Muscle of back (tissue), 11 donors: Measurements from ENCODE around the gene UNC5B. TPM values are rescaled to one million over a fixed set of nuclear protein-coding genes. Genes with fewer than 3 reads are reported as not detected.

Source experiments
- DNase-seq, 3 donors: peaks; one replicate each; pipeline versions ENCODE4 v3.0.0 to v3.0.0-alpha.2; 2013
- polyA plus RNA-seq, 10 donors: library from polyadenylated mRNA; unstranded; fragments of 120-200 nt; gene quantifications; one replicate each; pipeline ENCODE4 v1.2.1, GENCODE V29; 2013; ENCODE audit not compliant: insufficient read length in 10 of 10

UNC5B gene
- polyA plus RNA-seq, 10 donors, result 8.1 to 17.1 (median 10.4) TPM

DNA sequence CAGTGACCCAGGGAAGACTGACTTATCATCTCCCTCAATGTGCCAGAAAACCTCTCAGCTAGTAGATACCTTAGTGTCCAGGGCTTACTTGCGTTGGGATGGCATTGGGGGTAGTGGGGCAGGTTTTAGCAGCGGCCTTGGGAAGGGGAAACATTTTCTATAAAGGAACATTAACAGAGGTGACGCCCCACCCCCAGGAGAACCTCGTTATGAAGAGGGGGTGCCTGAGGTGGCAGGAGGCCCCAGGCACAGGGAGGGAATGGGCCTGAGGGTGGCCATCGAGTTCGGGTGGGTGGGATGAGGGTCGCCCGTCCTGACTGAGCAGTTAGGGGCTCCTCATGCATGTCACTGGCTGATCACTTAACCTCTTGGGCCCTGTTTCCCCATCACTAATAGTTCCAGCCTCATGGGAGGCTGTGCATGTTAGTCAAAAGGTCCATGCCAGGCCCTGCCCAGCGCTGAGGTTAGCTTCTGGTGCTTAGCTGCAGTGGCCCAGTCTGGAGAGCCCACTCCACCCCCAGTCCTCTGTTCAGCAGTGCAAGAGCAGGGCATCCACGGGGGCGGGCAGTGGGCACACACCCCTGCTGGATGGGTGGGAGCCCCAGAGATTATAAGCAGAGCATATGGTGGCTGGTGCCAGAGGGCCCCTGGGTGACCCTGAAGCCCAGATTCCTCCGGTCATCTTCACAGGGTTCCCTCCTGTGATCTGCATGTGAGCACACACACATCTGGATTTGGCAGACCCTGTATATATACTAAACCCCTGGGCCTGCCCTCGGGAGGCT, 27.0 kb downstream of the UNC5B start:
- DNase-seq, result no peak

DNA sequence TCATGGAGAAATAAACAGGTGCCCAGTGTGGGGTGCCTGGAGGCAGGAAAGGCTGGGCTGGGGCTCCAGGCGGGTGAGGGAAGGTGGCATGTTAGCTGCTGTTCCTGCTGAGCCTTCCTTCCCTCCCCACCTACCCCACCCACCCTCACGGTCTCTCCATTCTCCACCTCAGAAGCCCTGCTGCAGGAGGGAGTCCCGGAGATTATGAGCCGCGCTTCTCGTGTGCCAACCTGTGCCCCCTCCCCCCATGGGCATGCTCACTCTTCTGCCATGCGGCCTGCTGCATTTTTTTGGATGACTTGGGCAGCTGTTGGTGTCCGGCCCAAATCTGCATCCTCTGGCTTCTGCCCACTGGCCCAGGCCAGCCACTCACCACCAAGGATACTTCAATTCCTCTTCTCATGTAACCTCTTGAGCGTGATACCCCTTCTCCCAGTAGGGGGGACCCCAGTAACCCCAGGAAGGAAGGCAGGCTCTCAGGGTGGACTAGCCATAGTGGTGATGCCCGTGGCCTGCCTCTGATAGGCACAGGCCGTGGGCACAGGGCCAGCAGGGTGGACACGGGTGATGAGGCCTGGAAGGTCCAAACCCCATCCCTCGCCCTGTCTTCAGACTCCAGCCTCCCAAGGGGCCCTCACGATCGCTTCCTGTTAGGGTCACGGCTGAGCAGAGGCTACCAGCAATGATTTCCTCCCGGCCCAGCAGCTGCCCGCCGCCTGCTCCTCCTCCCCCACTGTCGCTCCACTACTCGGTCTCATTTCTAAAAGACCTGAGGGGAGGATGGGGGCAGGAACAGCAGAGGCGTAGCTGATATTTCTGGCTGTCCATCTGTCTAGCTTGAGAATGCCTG, 27.8 kb downstream of the UNC5B start:
- peak in 1 of 3 donors; percentile 65 for DNase-seq

GRCh38 chr10:71241114-71241829, 28.9 kb downstream of the UNC5B start:
- peak in 1 of 3 donors; percentile 63 for DNase-seq

GRCh38 chr10:71241830-71242621, 29.7 kb downstream of the UNC5B start:
- no peak for DNase-seq

DNA sequence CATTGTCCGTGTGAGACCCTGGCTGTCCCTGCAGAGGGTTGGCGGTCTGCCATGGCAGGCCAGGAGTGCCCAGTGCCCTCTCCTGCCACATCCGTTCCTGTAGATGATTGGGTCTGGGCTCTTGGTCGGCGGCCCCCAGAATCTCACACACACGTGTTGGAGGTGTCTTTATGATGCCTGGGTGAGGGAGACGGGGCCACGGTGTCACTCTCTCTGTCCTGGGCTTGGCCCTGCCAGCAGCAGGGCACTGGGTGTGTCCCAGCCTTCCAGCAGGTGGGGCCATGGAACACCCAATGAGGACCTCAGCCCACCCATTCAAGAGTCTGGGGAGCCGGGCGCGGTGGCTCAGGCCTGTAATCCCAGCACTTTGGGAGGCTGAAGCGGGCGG, 30.2 kb downstream of the UNC5B start:
- DNase-seq, result no peak

DNA sequence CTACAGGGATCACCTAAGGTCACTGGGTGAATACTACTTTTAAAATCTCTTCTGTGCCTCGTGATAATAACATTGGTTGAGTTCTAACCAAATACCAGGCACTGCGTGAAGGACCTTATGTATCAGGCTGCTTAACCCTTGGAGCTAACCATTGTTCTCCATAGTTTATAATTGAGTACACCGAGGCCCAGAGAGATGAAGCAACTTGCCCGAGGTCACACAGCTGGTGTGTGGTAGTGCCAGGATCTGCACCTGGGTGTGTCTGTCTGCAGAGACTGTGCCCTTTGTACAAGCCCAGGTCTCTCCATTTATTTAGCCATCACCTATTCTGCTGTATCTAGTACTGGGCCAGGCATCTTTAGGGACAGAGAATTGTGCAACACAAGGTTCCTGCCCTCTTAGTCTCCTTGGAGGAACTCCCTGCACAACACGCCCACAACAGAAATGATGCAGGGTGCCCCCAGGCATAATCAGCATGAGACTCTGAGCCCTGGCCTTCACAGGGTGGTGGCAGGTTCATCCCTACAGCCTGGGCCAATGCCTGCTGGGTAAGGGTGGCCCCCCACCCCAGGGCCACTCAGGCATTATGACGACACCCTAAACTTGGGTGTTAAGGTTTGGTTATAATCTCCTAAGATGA, 31.5 kb downstream of the UNC5B start:
- DNase-seq, result no peak

DNA sequence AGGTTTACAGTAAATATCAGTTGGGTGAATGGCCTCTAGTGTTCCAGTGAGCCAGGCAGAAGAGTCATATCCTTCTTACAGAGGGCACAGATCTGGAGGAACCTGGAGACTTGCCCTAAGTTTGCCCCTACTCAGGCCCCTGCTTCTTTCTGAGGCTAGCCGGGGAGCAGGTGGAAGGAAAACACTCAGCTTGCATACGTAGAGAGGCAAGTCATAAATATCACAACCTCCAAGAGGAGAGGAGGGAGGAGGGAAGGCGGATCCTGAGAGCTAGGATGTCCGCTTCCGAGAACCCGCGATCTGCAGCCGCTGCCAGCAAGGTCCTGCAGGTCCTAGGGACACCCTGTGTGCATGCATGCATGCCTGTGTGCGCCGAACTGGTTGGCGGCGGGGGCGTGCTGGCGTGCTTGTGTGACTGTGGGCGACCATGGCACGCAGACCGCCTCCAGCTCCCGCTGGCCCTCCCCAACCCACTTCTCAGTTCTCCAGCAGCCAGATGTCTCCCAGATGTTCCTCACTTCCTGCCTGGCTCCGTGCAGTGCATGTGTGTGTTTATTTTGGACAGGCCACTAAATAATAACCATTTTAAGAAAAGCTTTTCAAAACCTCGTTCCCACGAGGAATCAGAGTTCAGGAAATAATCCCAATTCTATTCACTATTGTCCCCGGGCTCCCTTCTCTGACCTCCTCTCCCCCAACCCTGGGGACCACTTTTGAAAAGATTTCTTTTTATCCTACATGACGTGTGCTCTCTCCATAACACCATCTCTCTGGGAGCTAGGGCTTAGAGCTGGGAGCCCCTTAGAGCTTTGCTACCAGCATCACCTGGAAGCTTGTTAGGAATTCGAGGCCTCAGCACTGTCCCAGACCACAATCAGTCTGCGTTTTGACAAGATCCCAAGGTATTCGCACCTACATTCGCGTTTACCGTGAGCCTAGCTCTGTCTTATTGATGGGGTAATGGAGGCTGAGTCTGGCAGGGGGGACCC, 32.4 kb downstream of the UNC5B start:
- DNase-seq, result peak; percentile 83 to 97 (median 89)

DNA sequence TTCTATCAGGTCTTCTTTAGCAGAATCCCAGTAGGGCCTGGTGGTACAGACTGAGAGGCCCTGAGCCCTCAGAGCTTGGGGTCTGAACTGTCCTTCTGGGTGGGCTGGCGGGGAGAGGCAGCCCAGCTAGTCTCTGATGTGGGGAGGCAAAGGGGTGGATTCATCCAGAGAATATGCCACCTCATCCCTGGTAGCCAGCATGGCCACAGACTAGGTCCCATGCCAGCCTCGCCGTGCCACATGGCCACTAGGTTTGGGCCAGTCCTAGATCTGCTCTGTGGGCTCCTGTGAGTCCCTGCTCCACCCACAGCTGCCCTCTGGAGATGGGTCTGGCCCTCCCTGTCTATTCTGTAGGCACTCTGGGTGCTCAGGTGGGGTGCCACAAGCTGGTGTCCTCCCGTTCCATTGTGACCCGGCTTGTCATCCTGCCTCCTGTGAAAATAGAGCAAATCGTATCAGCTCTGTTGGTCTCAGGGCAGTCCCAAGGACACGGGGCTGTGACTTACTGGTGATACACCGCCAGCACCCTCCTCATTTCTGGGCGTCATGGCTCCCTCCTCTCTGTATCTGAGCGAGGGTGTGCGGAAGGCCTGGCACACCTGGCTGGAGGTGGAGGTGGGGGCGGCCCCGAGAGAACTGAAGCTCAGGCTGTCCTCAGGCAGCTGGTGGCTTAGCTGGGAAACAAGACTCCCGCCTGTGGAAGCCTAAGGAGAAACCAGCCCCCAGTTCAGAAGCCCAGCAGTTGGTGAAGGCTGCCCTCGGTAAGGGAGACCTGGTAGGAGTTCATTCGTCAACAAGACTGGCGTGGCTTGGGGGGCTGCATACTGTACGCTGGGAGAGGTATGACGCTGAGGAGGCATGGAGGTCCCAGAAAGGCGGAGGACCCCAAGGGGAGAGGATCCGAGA, 33.3 kb downstream of the UNC5B start:
- no peak for DNase-seq

- no peak for DNase-seq
Observed at GRCh38 chr10:71246591-71247413, 34.4 kb downstream of the UNC5B start.

GRCh38 chr10:71247414-71247705, 35.0 kb downstream of the UNC5B start:
- no peak for DNase-seq

GRCh38 chr10:71247804-71248203, 35.4 kb downstream of the UNC5B start:
- DNase-seq, result no peak

- DNase-seq, result no peak
Observed at GRCh38 chr10:71248210-71248609, 35.8 kb downstream of the UNC5B start.

- no peak for DNase-seq
Observed at GRCh38 chr10:71249996-71250395, 37.6 kb downstream of the UNC5B start.

- no peak for DNase-seq
Observed at GRCh38 chr10:71250405-71250804, 38.0 kb downstream of the UNC5B start.

DNA sequence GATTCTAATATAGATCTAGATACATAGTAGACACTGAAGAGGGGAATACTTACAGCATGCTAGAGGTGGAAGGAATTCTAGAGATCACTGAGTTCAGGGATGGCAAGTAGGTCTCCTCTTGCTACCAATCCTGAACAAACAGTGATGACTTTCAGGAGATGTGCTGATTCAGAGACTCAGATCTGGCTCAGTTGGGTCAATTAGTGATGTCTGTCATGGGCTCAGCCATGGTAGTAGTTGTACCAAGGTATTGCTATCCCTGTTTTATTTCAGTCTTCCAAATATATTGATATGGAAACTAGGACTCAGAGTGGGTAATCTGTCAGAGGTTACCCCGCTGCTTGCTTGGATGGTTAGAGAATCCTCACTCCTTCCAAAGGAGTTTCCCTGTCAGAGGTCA, 38.5 kb downstream of the UNC5B start:
- no peak for DNase-seq

- no peak for DNase-seq
Observed at GRCh38 chr10:71251319-71251718, 38.9 kb downstream of the UNC5B start.

GRCh38 chr10:71252220-71252619, 39.9 kb downstream of the UNC5B start:
- no peak for DNase-seq
